PC-9 (cell line): ENCODE measurements around the gene PEA15.

ENCODE experiments used
- EZH2 ChIP-seq: fragments of 200-600 bp; sonication (generic); IDR thresholded peaks from 2 replicates; pipeline ENCODE4 v1.8.0; 2017; ENCODE audit warnings: antibody characterized with exemption, low read depth
- TF ChIP-seq, protein P1 (sequence below): fragments of 200-600 bp; sonication (generic); conservative IDR thresholded peaks from 2 replicates; pipeline ENCODE4 v1.6.1; 2017; ENCODE audit warnings: mixed run types, antibody characterized with exemption, mild to moderate bottlenecking, moderate library complexity

DNA sequence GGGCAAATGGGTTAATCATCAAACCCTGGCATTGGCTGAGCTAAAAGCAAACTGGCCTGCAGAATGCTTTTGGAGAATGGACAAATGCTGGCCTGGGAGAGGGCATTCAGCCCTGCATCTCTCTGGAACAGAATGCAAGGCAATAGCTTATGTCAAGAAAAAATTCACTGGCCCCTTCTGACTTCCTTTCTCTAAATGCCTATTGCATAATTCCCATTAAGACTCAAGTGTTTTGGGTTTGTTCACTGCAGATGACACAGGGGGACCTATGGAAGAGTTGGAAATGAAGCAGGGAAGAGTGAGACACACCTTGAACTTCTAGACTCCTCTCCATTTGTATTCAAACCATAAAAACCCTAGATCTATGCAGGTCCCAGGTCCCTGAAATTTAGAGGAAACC lies 15.9 kb downstream of the PEA15 start:
- TF ChIP-seq, protein P1, sequence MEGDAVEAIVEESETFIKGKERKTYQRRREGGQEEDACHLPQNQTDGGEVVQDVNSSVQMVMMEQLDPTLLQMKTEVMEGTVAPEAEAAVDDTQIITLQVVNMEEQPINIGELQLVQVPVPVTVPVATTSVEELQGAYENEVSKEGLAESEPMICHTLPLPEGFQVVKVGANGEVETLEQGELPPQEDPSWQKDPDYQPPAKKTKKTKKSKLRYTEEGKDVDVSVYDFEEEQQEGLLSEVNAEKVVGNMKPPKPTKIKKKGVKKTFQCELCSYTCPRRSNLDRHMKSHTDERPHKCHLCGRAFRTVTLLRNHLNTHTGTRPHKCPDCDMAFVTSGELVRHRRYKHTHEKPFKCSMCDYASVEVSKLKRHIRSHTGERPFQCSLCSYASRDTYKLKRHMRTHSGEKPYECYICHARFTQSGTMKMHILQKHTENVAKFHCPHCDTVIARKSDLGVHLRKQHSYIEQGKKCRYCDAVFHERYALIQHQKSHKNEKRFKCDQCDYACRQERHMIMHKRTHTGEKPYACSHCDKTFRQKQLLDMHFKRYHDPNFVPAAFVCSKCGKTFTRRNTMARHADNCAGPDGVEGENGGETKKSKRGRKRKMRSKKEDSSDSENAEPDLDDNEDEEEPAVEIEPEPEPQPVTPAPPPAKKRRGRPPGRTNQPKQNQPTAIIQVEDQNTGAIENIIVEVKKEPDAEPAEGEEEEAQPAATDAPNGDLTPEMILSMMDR = no peak
- no peak for TF ChIP-seq EZH2
